G401 (cell line): ENCODE data around the gene PDE3B. TPM values are rescaled to one million over a fixed set of nuclear protein-coding genes. Genes with fewer than 3 reads are reported as not detected.
"Not testable (repeated sequence)": the region's sequence is repeated elsewhere in the genome, so short reads cannot be mapped to it uniquely, and the experiment has no call there.

Source experiments
- DNase-seq: peaks from one replicate; pipeline ENCODE4 v3.0.0-alpha.2; 2015; ENCODE audit warnings: low spot score
- in situ Hi-C: cut with HindIII; loops from 2 replicates; pipeline ENCODE4 v1.10.0; 2016; ENCODE audit warnings: low sequenced_read_pairs, mixed read lengths
- total RNA-seq: library from RNA; depleted of rRNA; stranded (reverse); fragments of >200 nt; shearing (Covaris generic); gene quantifications from 2 replicates; pipeline ENCODE4 v1.2.3, GENCODE V29; 2014

PDE3B gene
- total RNA-seq, 1 experiment from 2014 or later: 9.8 TPM

DNA sequence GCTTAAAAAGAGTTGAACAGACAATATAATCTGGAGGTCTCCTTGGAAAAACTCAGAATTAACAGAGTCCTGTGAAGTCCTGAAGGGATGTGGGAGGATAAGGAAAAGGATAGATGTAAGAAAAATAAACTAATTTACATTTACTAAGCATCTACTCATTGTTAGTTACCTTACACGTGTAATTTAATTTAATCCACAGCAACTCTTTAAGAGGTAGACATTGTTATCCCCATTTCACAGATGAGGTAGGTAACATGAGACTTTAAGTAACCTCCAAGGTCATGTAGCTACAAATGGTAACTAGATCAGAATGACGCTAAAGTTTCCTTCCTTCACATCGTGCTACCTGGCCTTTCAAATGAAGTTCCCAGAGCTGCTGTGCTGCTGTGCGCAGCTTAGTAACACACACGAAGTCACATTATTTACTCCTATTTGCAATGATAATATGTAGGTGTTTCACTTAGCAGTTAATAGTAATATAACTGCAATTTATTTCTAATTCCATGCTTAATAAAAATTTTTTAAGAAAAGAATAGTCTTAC is 5.7 kb upstream of the PDE3B start:
- DNase-seq: no peak
- in situ Hi-C loops: no loop called here

DNA sequence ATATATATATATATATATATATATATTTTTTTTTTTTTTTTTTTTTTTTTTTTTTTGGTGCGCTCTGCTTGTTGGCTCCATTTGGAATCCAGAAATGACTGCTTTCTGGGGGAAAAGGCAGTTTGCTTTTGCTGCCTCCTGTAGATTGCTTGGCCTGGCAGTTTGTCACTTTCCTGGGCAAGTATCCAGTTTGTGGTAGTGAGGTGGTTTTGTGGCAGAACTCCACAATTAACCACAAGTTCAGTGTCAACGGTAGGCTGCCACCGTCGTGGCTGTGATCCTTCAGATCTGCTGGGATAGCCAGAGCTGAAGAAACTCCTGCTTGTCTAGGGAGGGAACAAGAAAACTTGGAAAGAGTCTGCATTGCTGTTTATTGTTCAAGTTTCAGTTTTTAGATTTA is 5.0 kb upstream of the PDE3B start:
- in situ Hi-C loops: no loop called here
- DNase-seq: peak; percentile 79

DNA sequence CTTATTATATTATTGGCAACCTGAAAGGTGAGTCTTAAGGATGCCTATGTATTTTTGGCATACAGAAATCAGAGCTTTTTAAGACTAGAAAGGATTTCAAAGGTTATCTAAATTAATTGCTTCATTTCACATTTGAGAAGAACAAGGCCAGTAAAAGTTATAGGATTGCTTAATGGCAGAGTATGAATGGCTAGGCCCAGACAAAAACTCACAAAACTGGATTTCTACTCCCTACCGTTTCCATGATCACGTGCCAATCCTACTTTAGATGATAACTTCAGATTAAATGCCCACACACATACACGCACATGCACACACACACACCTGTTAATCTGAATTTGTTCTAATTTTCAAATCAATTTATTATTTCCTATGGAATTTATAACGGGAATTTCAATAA is 1.8 kb upstream of the PDE3B start:
- in situ Hi-C loops: no loop called here
- DNase-seq: peak; percentile 12

DNA sequence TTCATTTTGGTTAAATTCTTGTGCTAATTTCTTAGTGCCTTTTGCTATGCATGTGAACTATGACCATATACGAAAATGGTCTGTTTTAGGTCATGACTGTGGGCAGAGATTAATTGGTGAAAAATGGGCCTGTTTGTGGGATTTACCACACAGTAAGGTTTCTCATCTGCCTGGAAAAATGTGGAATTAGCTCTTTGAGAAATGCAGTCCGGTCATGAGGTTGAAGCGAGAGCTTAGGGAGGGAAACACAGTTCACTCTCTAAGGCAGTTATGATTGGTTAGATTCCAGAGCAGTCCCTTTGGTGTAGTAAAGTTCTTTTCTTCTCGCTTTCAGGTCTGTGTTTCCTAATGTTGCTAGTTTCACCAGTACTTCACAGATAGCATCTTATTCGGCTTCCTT is 1.2 kb upstream of the PDE3B start:
- in situ Hi-C loops: no loop called here
- DNase-seq: peak; percentile 30

DNA sequence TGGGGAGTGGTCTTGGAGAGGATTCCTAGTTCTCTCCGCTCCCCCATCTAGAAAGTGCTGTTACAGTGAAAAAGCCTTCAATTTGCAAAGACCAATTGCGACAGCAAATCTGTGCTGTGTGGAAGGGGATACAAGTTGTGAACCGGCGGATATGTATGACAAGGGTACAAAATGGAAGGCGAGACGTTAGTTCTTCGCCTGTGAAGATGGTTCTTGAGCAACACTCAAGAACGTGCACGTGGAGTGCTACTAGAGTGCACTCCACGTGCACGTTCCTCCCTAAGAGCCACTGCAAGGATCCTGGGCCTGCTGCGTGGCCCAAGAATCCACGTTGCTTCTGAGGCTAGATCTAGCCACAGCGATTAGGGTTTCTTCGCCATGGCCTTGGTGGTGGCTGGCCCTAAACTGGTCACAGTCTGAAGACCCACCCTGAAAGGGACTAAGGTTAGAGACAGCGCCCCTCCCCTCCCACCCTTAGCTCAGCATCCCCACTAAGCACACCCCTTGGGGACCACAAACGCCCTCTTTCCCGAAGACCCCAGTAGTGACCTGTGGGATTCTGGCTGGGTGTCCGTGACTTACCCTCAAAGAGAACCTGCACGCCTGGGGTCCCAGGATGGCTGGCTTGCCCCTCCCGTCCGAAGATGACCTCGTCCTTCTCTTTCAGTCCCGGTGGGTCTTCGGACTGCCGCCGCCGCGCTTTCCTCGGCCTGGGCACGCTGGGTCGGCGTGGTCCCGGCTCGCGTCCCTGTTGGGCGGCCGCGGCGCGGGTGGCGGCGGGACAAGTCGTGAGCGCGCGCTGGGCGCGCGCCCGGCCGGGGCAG is 519 bp upstream of the PDE3B start:
- peak; percentile 20 for DNase-seq
- in situ Hi-C loops: no loop called here

DNA sequence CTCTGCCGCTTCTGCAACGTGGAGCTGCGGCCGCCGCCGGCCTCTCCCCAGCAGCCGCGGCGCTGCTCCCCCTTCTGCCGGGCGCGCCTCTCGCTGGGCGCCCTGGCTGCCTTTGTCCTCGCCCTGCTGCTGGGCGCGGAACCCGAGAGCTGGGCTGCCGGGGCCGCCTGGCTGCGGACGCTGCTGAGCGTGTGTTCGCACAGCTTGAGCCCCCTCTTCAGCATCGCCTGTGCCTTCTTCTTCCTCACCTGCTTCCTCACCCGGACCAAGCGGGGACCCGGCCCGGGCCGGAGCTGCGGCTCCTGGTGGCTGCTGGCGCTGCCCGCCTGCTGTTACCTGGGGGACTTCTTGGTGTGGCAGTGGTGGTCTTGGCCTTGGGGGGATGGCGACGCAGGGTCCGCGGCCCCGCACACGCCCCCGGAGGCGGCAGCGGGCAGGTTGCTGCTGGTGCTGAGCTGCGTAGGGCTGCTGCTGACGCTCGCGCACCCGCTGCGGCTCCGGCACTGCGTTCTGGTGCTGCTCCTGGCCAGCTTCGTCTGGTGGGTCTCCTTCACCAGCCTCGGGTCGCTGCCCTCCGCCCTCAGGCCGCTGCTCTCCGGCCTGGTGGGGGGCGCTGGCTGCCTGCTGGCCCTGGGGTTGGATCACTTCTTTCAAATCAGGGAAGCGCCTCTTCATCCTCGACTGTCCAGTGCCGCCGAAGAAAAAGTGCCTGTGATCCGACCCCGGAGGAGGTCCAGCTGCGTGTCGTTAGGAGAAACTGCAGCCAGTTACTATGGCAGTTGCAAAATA is 816 bp downstream of the PDE3B start:
- DNase-seq: peak; percentile 55
- in situ Hi-C loops: no loop called here

DNA sequence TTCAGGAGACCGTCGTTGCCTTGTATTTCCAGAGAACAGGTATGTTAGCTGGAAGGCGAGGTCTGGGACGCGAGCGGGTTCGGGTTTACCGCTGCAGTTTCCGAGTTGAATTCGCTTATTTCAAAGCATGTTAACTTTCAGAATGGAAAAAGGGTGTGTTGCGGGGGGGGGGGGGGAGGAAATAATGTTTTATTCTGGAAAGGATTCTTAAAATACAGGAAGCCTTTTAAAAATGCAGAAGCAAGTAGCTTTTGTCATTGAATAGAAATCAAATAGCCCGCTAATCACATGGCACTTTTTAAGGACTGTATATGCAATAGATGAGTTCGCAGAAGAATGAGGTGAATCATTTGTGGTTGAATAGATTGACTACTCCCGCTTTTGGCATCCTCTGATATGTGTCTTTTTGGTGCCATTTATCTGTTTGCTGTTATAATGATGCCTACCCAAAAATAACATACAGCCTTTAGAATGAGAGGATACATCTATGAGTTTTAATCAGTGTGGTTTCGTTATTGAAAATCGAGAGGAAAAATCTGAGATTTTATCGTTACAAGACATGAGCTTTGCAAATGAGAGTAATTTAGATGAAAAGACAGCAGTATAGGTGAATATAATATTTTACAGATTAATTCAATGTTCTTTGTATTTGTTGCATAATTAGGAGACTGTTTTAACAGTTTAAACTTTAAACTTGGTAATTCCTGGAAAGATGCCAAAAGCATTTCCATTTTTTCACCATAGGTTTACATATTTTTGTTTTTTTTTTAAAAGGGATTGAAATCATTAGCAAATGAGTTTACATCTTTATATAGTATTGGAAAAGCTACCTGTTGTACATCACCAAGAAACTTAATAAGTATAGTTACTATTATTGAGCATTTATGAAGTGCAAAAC is 1.7 kb downstream of the PDE3B start:
- in situ Hi-C loops: no loop called here
- DNase-seq: peak; percentile 55

DNA sequence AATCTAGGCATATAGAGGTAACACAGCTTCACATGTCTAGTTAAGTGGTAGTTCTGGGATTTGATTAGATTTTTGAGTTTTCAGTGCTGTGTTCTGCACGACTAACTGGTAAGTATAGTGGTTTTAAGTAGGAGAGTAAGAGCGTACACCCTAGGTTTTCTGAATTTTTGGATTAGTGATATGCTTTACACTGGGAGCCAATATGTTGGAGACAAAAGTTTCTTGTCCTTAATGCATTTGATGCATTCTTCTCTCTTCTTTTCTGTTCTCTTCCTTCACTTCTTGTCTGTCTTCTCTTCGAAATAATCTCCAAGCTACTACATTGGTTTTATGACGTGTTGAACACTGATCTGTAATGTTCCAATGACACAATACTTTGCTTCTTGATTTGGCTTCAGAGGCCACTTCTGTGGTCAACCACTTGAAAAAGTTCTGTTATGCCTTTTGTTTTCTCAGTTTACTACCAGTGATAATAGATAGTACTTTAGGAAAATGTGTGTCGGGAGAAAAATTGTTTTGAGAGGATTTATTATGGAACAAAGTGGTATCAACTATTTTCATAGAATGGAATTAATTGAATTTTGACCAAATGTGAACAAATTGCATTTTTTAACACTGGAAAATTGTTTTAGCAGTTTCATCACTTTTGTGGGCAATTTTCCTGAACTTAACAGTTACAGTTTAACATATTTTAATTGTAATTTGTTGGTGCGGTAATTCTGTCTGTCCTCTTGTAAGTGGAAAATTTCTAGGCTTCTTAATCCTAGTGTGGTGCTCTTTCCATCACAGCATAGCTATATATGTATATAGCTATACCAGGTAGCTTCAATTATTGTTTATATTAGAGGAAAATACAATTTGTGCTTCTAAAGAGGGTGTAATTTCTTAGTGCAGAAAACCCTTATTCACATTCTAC is 2.6 kb downstream of the PDE3B start:
- in situ Hi-C loops: no loop called here
- DNase-seq: peak; percentile 55

DNA sequence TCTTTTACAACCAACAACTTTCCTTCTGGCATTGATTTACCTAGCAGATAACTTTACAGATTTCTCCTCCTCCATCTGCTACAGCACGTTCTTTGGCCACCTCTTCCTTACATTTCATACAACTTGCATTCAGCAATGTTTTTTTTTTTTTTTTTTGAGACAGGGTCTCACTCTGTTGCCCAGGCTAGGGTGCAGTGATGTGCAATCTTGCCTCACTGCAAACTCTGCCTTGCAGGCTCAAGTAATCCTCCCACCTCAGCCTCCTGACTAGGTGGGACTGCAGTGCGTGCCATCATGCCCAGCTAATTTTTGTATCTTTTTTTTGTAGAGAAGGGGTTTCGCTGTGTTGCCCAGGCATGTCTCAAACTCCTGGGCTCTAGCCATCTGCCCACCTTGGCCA is 6.5 kb downstream of the PDE3B start:
- in situ Hi-C loops: no loop called here
- DNase-seq: no peak

DNA sequence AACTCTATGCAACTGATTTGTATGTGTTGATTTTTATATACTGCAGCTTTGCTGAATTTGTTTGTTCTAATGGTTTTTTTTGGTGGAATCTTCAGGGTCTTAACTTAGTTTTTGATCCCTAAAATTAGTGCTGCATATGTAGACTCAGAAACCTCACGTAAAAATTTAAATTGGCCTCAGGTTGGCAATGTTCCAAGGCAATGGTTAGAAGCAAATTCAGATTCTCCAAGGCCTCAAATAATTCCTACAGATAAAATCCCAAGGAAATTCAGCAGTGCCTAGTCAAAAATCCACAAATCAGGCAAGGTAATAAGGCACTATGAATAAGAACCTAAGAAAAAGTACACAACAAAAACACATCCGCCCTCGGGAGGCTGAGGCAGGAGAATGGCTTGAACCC is 9.5 kb downstream of the PDE3B start:
- in situ Hi-C loops: no loop called here
- no peak for DNase-seq

DNA sequence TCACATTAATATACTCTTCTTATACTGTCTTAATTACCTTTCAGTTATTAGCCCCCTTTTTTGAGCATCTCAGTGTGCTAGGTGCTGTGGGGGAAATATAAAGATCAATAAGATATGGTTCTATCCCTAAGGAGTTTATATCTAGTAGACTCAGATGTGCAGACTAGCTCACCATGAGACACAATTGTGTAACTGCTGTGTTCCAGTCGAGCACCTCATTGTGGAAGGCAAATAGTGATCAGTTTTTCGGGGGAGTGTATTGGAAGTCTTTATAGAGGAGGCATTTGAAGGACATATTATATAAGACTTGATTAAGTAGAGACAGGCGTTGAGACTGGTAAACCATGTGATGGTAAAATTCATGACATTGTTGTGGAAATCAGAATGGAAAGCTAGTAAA is 11.8 kb downstream of the PDE3B start:
- no peak for DNase-seq
- in situ Hi-C loops: no loop called here

DNA sequence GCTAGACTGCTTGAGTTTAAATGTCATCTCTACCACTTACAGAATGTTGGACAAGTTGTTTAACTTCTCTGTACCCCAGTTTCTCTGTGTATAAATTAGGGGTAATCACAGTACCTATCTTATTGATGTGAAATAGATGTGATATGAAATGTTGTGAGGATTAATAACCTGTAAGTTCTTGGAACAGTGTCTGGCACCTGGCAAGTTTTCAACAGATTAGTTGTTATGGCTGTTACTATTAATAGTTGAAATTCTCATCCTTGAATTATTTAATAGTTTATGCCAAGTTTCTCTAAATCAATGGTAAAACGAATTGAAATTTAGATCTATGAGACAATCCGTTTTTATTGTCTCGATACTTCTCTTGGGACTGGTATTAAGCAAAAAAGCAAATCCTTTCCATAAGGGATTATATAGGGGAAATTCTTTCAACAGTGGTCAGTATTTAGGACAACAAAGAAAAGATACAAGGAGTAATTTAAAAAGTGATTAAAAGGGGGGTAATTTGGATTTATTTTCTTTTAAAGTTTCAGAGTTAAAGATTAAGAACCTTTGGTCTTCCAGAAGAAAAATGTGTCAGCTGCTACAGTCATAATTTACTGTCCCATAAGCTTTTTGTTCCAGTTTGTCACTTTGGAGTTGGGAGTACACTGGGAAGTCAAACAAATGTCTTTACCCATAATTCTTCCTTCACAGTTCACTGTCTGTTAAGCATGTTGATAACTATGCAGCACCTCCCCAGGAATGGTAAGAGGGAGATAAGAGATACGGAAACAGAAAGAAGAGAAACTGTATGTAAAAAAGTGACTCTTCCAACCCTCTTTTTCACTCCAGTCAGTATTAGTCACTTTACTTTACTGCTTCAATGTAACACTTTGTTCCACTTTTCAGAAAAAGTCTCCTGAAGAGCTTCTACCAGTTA is 13.2 kb downstream of the PDE3B start:
- DNase-seq: no peak

DNA sequence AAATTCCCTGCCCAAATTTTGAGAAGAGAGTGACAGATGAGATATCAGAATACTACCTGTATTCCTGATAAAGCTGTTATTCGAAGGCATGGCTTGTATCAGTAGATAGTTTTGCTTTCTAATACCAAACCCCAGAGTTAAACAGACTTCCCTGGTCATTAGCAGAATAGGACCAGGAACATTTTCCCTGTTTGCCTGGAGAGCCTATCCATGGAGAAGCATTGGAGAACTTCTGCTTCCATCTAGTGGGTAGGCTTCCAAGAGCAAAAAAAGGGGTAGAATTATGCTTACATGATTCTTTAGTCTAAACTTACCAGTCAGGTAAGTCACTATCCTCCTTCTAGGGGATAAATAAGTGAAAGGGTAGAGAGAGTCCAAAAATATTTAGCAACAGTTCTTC is 14.2 kb downstream of the PDE3B start:
- DNase-seq: no peak
- in situ Hi-C loops: no loop called here

More for the DNA sequence above, 13.2 kb downstream of the PDE3B start:
- in situ Hi-C loops: no loop called here

DNA sequence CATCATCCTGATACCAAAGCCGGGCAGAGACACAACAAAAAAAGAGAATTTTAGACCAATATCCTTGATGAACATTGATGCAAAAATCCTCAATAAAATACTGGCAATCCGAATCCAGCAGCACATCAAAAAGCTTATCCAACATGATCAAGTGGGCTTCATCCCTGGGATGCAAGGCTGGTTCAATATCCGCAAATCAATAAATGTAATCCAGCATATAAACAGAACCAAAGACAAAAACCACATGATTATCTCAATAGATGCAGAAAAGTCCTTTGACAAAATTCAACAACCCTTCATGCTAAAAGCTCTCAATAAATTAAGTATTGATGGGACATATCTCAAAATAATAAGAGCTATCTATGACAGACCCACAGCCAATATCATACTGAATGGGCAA is 21.3 kb downstream of the PDE3B start:
- DNase-seq, in situ Hi-C loops: not testable (repeated sequence)

DNA sequence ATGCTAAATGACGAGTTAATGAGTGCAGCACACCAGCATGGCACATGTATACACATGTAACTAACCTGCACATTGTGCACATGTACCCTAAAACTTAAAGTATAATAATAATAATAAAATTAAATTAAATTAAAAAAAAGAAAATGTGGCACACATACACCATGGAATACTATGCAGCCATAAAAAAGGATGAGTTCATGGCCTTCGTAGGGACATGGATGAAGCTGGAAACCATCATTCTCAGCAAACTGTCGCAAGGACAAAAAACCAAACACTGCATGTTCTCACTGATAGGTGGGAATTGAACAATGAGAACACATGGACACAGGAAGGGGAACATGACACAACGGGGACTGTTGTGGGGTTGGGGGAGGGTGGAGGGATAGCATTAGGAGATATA is 23.7 kb downstream of the PDE3B start:
- in situ Hi-C loops, DNase-seq: not testable (repeated sequence)

DNA sequence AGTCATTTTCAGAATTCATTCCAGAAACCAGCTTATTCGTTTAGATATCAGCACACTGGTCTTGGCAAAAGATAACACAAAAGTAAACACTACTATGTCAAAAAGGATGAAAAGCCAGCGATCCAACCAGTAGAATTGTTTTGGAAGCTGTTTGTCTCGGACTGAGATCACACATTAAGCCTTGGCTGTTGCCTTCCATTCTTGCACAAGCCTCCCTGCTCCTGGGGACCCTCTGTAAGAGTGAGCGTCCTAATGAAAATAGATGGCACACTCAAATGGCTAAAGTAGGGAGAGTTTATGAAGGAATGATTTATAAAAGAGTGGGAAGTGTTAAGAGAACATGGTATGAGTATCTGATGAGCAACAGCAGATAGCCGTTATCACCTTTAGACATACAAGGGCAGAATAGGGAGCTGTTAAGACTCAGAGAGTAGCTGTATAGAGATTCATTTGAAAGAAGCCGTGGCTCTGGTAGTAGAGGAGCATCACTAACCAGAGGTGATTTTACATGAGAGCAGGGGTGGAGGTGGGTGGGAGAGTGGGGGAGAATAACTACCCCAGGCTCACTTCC is 25.2 kb downstream of the PDE3B start:
- no peak for DNase-seq
- in situ Hi-C loops: no loop called here

DNA sequence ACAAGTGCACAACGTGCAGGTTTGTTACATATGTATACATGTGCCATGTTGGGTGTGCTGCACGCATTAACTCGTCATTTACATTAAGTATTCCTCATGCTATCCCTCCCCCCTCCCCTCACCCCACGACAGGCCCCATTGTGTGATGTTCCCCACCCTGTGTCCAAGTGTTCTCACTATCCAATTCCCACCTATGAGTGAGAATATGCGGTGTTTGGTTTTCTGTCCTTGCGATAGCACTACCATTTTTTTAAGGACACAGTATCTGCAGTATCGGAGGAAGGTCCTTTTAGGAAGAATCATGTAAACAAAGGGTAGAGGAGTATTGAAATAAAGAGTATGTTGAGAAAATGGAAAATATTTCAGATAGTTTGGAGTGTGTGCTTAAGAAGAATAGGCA is 25.9 kb downstream of the PDE3B start:
- in situ Hi-C loops: no loop called here
- no peak for DNase-seq
